MM.1S (cell line): ENCODE results near the gene GEMIN5.

Experiments used
- EZH2phosphoT487 ChIP-seq: fragments of 300-600 bp; sonication (generic); IDR thresholded peaks from 2 replicates; pipeline ENCODE4 v1.6.1; 2018; ENCODE audit warnings: antibody characterized with exemption, low read length
- TF ChIP-seq, protein P1 (sequence below): fragments of 300-600 bp; sonication (generic); IDR thresholded peaks from 2 replicates; pipeline ENCODE4 v1.5.1; 2016; ENCODE audit warnings: antibody characterized with exemption, low read length, mixed read lengths

DNA sequence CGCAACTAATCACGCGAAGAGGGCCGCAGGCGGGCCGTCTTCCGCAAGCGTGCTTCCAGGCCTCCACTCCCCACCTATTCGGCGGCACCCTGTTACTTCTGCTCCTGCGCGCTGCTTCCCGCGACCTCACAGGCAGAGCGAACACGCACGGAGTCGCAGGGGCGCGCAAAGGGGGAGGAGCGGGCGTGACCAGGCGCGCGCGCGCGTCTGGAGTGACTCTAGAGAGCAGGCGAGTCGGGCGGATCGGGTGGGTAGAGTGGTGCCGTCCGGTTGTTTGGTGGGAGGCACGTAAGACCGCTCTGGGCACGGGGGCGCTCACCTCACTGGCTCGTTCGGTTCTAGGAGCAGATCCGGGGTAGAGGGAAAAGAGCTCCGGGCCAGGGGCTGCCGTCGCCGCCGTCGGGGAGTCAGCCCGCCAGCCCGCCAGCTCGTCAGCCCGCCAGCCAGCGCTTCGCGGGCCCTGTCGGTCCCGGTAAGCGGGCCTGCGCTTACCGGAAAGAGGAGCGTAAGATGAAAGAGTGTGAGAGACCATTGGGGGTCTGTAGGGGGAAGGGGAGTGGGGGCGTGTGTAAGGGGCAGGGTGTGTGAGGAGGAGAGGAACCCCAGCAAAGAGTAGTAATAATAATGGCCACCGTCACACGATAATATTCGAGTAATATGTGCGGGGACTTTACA is 79.6 kb downstream of the GEMIN5 start, which contains the start of gene CNOT8:
- TF ChIP-seq, protein P1, sequence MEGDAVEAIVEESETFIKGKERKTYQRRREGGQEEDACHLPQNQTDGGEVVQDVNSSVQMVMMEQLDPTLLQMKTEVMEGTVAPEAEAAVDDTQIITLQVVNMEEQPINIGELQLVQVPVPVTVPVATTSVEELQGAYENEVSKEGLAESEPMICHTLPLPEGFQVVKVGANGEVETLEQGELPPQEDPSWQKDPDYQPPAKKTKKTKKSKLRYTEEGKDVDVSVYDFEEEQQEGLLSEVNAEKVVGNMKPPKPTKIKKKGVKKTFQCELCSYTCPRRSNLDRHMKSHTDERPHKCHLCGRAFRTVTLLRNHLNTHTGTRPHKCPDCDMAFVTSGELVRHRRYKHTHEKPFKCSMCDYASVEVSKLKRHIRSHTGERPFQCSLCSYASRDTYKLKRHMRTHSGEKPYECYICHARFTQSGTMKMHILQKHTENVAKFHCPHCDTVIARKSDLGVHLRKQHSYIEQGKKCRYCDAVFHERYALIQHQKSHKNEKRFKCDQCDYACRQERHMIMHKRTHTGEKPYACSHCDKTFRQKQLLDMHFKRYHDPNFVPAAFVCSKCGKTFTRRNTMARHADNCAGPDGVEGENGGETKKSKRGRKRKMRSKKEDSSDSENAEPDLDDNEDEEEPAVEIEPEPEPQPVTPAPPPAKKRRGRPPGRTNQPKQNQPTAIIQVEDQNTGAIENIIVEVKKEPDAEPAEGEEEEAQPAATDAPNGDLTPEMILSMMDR: no peak
- TF ChIP-seq EZH2phosphoT487: no peak
